ENCODE measurements around the gene MAPRE2.
A peak's percentile ranks its signal among the peaks of the same experiment; 100 is the strongest.

The MAPRE2 gene

DNA sequence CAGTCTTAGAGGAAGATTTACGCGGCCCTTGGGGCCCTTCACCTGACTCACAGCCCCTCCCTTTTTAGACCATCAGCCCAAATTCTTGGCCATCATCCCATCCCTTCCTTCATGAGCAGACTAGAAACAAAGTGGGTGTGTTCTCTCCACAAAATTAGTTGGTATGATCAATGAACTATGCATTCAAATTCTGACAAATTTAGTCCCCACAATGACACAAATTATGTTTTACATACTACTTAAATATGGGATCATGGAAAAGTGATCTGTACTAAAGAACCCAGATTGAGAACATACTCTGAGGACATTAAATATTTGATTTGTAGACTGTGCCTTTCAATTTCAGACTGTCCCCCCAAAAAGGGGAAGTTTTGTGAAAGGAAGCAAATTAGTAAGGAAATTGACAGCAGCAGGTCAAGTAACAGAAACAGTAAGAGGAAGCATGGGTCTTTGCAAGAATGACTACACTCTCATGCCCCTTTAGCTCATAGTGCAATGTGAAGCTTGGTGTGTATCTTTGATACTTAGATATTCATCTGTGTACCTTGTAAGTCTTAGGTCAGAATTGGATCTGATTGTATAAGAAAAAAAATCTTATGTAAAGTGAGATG lies 2.2 kb upstream of the MAPRE2 start:
- DNase-seq = peak; percentile 91

- DNase-seq = no peak
Measured at GRCh38 chr18:35040638-35040987, 600 bp upstream of the MAPRE2 start.

DNA sequence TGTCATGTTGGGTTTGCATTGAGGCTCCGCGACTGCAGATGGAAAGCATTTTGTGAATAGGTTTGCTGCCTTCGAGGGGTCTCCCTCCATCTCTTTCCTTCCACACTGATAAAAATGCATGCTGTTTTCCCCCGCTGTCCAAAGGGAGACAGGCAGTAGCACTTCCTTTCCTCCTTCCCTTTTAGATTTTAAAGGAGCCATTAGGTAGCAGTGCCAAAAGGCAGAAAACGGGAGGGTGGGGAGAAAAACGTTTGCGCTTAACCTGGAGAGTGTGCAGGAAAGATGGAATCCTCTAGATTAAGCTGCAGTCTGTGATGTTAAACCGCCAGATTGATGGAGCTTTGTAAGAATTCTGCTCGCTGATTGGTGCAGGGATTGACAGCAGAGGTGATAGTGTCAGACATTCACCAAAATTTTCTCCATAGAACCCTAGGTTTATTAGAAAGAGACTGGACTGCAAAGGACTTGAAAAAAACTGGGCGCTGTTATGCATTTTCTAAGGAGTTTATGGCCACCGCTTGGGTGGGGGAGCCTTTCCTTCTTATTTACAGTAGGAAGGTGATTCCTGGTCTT lies 688 bp downstream of the MAPRE2 start:
- no peak for DNase-seq

- peak; percentile 68 for DNase-seq
Measured at GRCh38 chr18:35042389-35043071, 1.3 kb downstream of the MAPRE2 start.

DNA sequence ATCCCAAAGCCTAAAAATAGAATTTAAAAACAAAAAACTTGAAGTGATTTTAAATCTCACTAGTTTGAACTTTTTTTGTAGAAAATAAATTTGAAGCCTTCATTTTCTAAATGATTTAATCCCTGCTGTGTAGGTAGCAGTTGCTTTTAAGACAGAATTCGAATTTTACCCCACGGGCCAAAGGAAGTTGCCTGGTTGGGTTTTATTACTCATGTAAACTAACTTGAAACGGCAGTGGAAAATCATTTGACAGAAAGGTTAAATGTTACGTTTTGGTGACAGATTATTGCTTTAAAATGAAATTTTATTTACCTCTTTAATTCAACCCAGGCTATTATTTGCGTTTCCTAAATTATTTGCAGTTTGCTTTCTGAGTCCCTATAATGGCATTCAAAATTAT lies 2.0 kb downstream of the MAPRE2 start:
- DNase-seq = no peak

- no peak for DNase-seq
Measured at GRCh38 chr18:35045121-35045520, 3.9 kb downstream of the MAPRE2 start.

GRCh38 chr18:35045806-35046205 lies 4.6 kb downstream of the MAPRE2 start:
- no peak for DNase-seq

DNA sequence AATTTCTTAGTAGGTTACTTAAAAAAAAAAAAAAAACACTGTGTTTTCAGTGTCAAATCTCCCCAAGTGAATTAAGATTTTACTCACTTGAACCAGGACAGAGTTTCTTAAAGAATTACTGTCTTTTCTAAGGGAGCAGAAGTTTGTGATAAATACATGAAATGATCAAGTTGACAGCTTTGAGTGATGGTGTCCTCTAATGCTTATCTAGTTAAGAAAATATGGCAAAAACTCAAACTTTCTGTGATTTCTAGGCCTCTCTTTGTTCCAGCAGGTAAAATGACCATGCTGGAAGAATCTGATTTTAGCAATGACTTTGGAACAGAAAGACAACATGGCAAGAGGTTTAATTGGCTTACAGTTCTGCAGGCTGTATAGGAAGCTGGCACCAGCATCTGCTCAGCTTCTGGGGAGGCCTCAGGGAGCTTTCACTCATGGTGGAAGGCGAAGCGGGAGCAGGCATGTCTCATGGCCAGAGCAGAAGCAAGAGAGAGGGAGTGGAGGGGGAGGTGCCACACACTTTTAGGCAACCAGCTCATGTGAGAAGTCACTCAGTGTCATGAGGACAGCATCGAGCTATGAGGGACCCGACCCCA lies 6.6 kb downstream of the MAPRE2 start:
- no peak for DNase-seq

GRCh38 chr18:35049111-35050027 lies 8.2 kb downstream of the MAPRE2 start:
- peak; percentile 69 for DNase-seq

GRCh38 chr18:35050028-35050546 lies 8.9 kb downstream of the MAPRE2 start:
- peak; percentile 80 for DNase-seq

GRCh38 chr18:35050705-35051195 lies 9.5 kb downstream of the MAPRE2 start:
- DNase-seq = peak; percentile 57

- DNase-seq = no peak
Measured at GRCh38 chr18:35051641-35052377, 10.6 kb downstream of the MAPRE2 start.

DNA sequence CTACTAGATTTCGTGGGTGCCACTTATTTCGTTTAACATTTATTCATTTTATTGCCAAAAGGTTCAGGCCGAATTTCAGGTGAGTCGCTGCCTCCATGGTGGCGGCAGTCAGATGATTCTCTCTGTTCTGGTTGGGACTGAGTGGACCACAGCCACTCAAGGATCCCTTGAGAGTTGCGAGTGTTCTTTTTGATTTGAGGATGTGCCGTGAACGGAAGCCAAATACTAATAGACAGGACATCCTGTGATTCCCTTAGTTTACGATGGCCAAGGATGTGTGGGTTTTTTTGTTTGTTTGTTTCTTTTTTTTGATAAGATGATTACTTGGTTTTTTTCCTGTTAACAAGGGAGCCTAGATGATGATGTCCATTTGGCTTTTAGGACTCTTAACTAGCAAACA lies 13.2 kb downstream of the MAPRE2 start:
- no peak for DNase-seq

- DNase-seq = no peak
Measured at GRCh38 chr18:35055105-35055504, 13.9 kb downstream of the MAPRE2 start.

DNA sequence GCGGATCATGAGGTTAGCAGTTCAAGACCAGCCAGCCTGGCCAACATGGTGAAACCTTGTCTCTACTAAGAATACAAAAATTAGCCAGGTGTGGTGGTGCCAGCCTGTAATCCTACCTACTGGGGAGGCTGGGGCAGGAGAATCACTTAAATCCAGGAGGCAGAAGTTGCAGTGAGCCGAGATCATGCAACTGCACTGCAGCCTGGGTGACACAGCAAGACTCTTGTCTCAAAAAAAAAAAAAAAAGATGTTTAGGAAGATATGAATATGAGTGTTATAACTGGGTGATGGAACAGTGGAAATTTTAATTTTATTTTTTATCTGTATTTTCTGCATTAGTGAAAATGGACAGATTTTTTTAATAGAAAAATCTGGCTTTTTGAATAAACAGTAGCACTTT lies 14.5 kb downstream of the MAPRE2 start:
- DNase-seq = no peak

DNA sequence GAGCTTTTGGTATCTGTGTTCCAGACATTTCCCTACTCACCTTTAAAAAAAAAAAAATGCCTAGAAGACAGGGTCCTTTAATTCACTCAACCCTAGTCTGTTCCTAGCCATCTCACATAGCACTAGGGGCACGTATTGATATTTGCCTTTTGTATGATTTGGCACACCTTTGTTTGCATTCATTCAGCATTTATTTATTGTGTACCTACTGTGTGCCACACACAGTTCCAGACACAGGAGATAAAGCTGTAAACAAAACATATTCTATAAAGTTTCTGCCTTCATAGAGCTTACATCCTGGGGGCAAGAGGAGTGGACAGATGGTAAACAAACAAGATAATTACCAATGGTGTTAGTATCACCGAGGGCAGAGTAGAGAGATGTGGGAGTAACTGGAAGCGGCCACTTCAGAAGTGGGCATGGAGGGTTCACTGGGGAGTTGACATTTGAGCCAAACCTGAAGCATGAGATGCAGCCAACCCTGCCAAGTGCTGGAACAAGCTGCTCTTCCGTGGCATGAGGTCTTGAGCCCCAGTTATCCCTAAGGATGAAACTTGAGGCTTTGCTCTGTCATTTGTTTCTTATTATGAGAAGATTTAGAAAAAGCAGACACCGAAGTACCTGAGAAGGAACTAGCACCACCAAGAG lies 18.2 kb downstream of the MAPRE2 start:
- no peak for DNase-seq

GRCh38 chr18:35060122-35060815 lies 19.1 kb downstream of the MAPRE2 start:
- no peak for DNase-seq

- DNase-seq = no peak
Measured at GRCh38 chr18:35061336-35061735, 20.1 kb downstream of the MAPRE2 start.

- no peak for DNase-seq
Measured at GRCh38 chr18:35061804-35062203, 20.6 kb downstream of the MAPRE2 start.

GRCh38 chr18:35062408-35062807 lies 21.2 kb downstream of the MAPRE2 start:
- no peak for DNase-seq

Data from inflammatory macrophage treated with lipopolysaccharide for 4 hours (primary cell).